Measurements from ENCODE around the gene NRIP3.
"Not testable (repeated sequence)": the region's sequence is repeated elsewhere in the genome, so short reads cannot be mapped to it uniquely, and the experiment has no call there.

The NRIP3 gene

DNA sequence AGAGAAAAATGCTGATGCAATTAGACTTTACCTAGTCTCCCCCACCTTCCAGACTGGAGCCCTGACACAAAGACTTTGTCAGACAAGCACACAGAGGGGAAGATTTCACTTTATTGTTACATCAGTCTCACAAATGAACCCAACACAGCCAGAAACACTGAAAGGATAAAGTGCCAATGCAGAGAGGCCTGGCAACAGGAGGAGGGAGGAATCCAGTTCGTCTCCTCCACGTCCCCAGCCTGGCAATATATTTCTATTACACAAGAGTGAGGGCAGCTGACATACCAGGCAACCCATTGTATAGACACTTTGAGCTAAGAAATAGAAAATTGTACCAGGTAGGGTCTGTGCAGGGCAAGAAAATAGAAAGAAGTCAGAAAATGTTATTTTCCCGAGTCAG lies 23.3 kb downstream of the NRIP3 start:
- no peak for DNase-seq (ENCODE audit: low read depth)
- TF ChIP-seq, protein P1, sequence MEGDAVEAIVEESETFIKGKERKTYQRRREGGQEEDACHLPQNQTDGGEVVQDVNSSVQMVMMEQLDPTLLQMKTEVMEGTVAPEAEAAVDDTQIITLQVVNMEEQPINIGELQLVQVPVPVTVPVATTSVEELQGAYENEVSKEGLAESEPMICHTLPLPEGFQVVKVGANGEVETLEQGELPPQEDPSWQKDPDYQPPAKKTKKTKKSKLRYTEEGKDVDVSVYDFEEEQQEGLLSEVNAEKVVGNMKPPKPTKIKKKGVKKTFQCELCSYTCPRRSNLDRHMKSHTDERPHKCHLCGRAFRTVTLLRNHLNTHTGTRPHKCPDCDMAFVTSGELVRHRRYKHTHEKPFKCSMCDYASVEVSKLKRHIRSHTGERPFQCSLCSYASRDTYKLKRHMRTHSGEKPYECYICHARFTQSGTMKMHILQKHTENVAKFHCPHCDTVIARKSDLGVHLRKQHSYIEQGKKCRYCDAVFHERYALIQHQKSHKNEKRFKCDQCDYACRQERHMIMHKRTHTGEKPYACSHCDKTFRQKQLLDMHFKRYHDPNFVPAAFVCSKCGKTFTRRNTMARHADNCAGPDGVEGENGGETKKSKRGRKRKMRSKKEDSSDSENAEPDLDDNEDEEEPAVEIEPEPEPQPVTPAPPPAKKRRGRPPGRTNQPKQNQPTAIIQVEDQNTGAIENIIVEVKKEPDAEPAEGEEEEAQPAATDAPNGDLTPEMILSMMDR (IDR thresholded peaks at IDR 0.05; ENCODE audit: low read length, missing control alignments): no peak
- no peak overlapping the region for H3K4me3 ChIP-seq (replicated peaks; ENCODE audit: low read depth, low read length)

DNA sequence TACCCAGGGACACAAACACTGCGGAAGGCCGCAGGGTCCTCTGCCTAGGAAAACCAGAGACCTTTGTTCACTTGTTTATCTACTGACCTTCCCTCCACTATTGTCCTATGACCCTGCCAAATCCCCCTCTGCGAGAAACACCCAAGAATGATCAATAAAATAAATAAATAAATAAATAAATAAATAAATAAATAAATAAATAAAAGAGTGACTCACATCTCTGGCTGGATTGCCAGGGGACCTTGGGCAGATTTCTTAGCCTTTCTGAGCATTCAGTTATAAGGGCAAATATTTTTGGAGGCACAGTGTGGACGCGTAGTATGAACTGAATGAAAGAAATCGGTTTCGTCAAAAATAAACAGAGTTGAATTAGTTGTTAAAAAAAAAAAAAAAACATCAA lies 24.4 kb downstream of the NRIP3 start:
- DNase-seq (ENCODE audit: low read depth); H3K4me3 ChIP-seq (replicated peaks; ENCODE audit: low read depth, low read length): not testable (repeated sequence)

DNA sequence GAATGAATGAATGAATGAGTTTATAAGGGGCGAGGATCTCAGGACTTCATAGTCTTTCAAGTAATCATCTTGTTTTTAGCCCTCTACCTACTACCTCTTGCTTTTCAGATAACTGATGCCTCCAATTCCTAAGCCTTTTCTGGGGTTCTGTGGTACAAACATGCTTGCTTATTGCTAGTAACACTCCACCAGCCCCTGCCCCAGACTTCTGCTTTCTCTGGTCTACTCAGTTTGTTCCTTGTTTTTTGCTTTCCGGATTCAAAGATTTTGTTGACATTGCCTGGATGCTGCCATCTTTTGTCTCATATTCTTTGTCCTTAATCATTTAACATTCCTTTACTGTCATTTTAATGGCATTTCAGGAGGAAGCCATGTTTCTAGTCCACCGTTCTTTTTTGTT lies 30.7 kb downstream of the NRIP3 start:
- no peak overlapping the region for H3K4me3 ChIP-seq (replicated peaks; ENCODE audit: low read depth, low read length)
- TF ChIP-seq, protein P1 (IDR thresholded peaks at IDR 0.05; ENCODE audit: low read length, missing control alignments): no peak
- DNase-seq (ENCODE audit: low read depth): no peak

DNA sequence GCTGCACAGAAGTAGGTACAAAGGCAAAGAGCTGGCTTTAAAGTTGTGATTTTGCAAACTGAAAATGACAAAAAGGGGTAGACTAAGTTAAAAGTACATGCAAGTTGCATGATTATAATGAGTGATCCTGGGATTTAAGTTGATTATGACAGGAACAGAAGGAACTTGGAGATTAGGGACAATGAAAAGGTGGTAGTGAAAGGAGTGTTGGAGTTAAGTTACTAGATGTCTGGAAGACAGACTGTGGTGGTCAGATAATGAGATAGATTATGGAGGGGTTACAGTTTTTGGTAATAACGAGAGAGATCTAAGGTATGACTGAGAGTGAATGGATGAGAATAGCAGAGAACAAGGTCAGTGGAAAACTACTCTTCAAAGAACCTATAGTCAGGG lies 31.9 kb downstream of the NRIP3 start:
- no peak overlapping the region for H3K4me3 ChIP-seq (replicated peaks; ENCODE audit: low read depth, low read length)
- TF ChIP-seq, protein P1 (IDR thresholded peaks at IDR 0.05; ENCODE audit: low read length, missing control alignments): no peak
- DNase-seq (ENCODE audit: low read depth): no peak

DNA sequence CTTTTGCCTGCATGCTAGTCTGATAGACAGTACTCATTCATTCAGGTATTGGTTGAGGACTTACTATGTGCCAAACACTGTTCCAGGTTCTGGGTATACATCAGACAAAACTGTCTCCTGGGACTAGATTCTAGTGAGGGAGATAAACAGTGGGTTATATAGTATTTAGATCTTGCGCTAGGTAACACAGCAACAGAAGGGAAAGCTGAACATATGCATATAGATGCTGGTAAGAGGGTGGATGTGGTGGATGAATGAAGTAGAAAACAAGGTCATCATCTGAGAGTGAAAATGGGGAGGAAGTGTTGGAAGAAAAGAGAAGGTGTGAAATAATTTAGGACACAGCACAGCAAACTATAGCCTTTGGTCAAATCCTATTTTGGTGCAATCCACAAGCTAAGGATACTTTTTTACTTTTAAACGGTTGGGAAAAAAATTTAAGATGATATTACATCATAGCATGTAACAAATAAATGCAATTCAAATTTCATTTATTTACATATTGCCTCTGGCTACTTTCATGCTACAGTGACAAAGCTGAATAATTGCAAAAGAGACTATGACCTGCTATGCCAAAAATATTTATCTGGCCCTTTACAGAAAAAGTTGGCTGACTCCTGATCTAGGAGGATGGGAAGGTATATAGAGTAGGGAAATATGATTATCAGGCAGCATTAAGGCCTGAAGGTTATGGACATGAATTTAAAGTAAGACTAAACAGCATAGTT lies 32.4 kb downstream of the NRIP3 start:
- H3K4me3 ChIP-seq (replicated peaks; ENCODE audit: low read depth, low read length): no peak overlapping the region
- TF ChIP-seq, protein P1 (IDR thresholded peaks at IDR 0.05; ENCODE audit: low read length, missing control alignments): no peak
- no peak for DNase-seq (ENCODE audit: low read depth)

DNA sequence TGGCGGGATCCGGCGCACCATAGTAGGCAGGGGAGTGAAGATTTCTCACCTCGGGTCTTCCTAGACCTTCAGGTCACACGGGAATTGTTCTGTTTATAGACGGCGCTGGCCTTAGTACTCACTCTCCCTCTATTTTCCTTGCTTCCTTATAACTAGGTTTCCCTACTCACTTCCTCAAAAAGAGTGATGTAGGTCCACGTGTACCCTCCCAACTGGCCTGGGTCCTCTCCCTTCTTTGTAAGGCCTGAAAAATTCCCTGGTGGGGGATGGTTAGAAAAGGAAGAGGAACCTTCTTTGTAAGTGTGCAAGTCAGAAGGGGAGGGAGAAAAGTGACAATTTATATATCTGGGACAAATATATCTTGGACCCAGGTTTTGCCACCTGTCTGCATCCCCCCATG lies 36.6 kb downstream of the NRIP3 start:
- TF ChIP-seq, protein P1 (IDR thresholded peaks at IDR 0.05; ENCODE audit: low read length, missing control alignments): no peak
- no peak overlapping the region for H3K4me3 ChIP-seq (replicated peaks; ENCODE audit: low read depth, low read length)
- no peak for DNase-seq (ENCODE audit: low read depth)

DNA sequence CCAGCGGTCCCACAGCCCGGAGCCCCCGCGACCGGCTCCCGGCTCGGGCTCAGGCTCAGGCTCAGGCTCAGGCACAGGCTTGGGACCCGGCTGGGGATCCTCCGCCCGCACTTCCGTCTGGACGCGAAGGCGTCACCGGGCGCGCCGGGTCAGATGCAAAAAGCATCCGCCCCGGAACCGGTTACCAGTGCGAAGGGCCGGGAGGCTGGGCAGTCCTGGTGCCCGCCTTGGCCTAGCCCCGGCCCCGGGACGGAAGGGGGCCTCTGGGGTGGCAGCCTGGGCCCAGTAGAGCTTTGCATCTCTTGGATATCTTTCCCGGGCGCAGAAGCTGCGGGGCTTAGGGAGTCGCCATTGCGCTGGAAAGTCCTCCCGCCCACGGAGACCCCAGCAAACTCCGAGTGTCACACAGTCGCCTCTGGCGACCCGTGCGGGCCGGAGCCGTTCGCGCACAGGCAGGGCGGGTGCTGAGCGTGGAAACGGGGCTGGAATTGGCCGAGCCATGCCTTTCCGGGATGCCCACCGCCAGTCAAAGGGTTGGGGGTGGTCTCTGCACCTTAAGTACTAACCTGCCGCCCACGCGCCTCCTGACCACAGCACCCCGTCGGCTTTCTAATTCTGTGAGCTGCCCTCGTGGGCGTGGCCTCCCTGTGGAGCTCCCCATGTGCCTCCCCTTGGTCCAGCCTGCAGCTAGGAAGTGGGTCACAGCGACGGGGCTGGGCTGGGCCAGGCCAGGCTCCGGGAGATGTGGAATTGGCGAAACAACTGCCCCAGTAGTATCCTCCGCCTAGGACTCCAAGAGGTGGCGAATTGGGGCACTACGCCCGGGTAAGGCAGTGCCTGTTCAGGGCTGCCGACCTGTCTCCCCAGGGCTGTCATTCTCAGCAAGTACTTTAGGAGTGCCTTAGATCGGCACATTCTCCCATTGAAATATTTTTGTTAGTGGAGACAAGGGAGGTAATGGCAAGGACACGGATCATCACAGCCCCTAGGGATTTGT lies 39.2 kb downstream of the NRIP3 start, which contains the start of gene TMEM9B:
Gene TMEM9B, minus strand, starts transcription at position 119 of the 997 bp plus-strand sequence. CDS start 129 bp downstream, outside the sequence.
- peak within 1 kb of the TSS; percentile 90 for H3K4me3 ChIP-seq (replicated peaks; ENCODE audit: low read depth, low read length)
- peak; percentile 82 for DNase-seq (ENCODE audit: low read depth)
- TF ChIP-seq, protein P1 (IDR thresholded peaks at IDR 0.05; ENCODE audit: low read length, missing control alignments): no peak
